Tibial nerve (tissue), 3 donors: Measurements from ENCODE around the gene IRX2.

Experiments used
- POLR2A ChIP-seq, 2 donors: fragments of 450-650 bp; IDR thresholded peaks; one replicate each; pipeline ENCODE4 v1.6.1; 2017; ENCODE audit warnings: antibody characterized with exemption in 2 of 2, mild to moderate bottlenecking in 2 of 2, moderate library complexity in 2 of 2
- TF ChIP-seq, protein P1 (sequence below), 5 experiments: fragments of 200-600 bp in 3 of 5; fragments of 450-650 bp in 2 of 5; sonication (generic) in 3 of 5; IDR thresholded peaks; one replicate each; pipeline ENCODE4 v1.5.1; 2016 to 2019; ENCODE audit warnings: antibody characterized with exemption in 5 of 5, mild to moderate bottlenecking in 3 of 5, moderate library complexity in 2 of 5

DNA sequence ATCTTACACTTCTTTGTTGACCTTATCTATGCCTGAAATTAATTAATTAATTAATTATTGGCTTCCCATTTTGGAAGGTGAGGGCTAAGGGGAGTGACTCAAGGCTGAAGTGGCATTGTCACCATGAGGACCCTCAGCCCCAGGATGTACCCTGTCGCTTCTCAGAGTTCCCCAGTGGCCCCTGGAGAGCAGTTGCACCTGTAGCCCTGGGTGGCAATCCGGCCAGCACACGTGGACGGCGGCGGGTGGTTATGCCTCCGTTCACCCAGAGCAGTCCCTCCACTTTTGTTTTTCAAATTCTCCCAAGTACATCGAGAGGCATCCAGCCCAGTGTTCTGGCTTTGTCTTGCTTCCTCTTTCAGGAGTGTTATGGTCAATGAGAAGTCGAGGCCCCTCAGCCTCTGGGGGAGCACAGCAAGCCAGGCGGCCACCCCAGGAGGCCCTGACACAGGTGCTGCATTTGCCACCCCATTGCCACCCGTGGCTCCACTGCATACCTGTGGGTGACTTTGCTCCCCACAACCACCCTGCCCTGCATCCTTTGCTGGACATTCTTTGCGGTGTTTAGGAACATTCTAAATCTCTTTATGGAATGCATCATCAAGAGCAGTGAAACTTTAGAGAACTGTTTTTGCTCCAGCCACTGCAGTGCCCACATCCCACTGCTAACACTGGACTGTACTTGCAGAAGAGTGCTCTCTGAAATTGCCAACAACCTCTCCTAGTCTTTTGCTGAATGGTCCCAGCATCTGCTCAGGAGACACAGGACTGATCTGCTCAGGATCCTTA lies 11.5 kb upstream of the IRX2 start:
- TF ChIP-seq, protein P1, sequence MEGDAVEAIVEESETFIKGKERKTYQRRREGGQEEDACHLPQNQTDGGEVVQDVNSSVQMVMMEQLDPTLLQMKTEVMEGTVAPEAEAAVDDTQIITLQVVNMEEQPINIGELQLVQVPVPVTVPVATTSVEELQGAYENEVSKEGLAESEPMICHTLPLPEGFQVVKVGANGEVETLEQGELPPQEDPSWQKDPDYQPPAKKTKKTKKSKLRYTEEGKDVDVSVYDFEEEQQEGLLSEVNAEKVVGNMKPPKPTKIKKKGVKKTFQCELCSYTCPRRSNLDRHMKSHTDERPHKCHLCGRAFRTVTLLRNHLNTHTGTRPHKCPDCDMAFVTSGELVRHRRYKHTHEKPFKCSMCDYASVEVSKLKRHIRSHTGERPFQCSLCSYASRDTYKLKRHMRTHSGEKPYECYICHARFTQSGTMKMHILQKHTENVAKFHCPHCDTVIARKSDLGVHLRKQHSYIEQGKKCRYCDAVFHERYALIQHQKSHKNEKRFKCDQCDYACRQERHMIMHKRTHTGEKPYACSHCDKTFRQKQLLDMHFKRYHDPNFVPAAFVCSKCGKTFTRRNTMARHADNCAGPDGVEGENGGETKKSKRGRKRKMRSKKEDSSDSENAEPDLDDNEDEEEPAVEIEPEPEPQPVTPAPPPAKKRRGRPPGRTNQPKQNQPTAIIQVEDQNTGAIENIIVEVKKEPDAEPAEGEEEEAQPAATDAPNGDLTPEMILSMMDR (IDR thresholded peaks at IDR 0.05), result no peak
- TF ChIP-seq POLR2A (IDR thresholded peaks at IDR 0.05), result no peak
